Cardiac muscle cell (in vitro differentiated cells and primary cell): ENCODE results near the gene CSNK1A1. TPM values are rescaled to one million over a fixed set of nuclear protein-coding genes. Genes with fewer than 3 reads are reported as not detected.
A peak's percentile ranks its signal among the peaks of the same experiment; 100 is the strongest.

ENCODE experiments used
- DNase-seq, 2 donors: peaks; one replicate each; pipeline versions ENCODE4 v3.0.0 to v3.0.0-alpha.2; 2010 to 2017; ENCODE audit warnings: low read depth in 1 of 2, low spot score in 1 of 2
- H3K27ac ChIP-seq: fragments of 200-600 bp; sonication (generic); 2 replicates; pipeline ENCODE4 v1.5.1; 2016
- H3K27me3 ChIP-seq: fragments of 200-600 bp; sonication (generic); 2 replicates; pipeline ENCODE4 v1.6.0; 2016; ENCODE audit warnings: control low read depth
- H3K36me3 ChIP-seq: fragments of 200-600 bp; sonication (generic); 2 replicates; pipeline ENCODE4 v1.5.1; 2016; ENCODE audit warnings: control low read depth
- H3K4me1 ChIP-seq: fragments of 200-600 bp; sonication (generic); 2 replicates; pipeline ENCODE4 v1.8.1; 2017; ENCODE audit warnings: low read depth, mild to moderate bottlenecking, mixed run types
- H3K4me3 ChIP-seq: fragments of 200-600 bp; sonication (generic); 2 replicates; pipeline ENCODE4 v1.5.1; 2016; ENCODE audit warnings: mild to moderate bottlenecking
- H3K9me3 ChIP-seq: fragments of 200-600 bp; sonication (generic); 2 replicates; pipeline ENCODE4 v1.5.1; 2017; ENCODE audit warnings: low read depth, mild to moderate bottlenecking, control low read depth
- polyA plus RNA-seq: library from polyadenylated mRNA; unstranded; fragments of >200 nt; fragmentation: Nextera tagmentation; extraction: Ambion mirVana; gene quantifications from 2 replicates; pipeline ENCODE4 v1.2.1, GENCODE V29; 2016
- total RNA-seq: library from RNA; depleted of rRNA; stranded (reverse); fragments of >200 nt; gene quantifications from 2 replicates; pipeline ENCODE4 v1.2.3, GENCODE V29; 2016
- TF ChIP-seq, protein P1 (sequence below): IDR thresholded peaks from 2 replicates; pipeline ENCODE4 v1.5.1; 2012; ENCODE audit warnings: low read depth, mild to moderate bottlenecking, low read length

CSNK1A1 gene
- total and polyA plus RNA-seq, 2 experiments from 2014 or later = 161 to 286 TPM

DNA sequence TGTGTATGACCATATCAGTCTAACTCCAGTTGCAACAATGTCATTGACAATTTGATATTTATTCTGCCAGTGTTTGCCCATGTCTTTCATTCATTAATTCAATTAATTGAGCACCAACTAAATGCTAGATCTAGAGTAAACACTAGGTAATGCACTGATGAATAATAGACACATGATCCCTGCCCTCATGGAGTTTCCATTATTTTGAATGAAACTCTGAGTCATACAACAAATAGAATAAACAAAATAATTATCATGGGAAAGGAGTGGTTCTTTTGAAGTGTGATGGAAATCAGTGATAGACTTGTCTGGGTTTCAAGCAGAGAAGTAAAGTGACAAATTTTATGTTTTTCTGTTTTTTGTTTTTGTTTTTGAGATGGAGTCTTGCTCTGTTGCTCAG is 34.7 kb upstream of the CSNK1A1 start:
- Histone ChIP-seq H3K9me3 (no peaks in the 10 kb centered on the region), H3K36me3 (no peaks in the 10 kb centered on the region), H3K27me3 (peaks cover 2% of the 10 kb centered on the region), H3K4me3 (no peak overlapping the region), H3K4me1 (no peaks in the 10 kb centered on the region), H3K27ac (no peak overlapping the region)
- TF ChIP-seq, protein P1, sequence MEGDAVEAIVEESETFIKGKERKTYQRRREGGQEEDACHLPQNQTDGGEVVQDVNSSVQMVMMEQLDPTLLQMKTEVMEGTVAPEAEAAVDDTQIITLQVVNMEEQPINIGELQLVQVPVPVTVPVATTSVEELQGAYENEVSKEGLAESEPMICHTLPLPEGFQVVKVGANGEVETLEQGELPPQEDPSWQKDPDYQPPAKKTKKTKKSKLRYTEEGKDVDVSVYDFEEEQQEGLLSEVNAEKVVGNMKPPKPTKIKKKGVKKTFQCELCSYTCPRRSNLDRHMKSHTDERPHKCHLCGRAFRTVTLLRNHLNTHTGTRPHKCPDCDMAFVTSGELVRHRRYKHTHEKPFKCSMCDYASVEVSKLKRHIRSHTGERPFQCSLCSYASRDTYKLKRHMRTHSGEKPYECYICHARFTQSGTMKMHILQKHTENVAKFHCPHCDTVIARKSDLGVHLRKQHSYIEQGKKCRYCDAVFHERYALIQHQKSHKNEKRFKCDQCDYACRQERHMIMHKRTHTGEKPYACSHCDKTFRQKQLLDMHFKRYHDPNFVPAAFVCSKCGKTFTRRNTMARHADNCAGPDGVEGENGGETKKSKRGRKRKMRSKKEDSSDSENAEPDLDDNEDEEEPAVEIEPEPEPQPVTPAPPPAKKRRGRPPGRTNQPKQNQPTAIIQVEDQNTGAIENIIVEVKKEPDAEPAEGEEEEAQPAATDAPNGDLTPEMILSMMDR = no peak
- DNase-seq = no peak

DNA sequence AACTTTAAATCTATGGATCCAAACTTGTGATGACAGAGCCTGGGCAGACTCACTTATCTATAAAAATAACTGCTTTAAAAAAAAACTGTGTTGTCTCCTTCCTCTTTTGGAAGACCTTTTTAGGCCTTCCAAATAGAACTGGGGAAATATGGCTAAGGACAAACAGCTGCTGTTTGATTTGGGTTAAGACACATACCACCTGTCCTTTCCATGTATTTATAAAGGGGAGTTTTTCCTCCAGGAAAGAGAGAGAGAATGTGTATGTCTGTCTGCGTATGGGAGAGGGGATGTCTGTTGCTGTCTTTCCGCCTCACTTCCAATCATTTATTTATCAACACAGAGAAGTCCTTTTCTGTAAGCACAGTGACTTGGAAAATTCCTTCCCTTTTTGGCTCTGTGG is 32.9 kb upstream of the CSNK1A1 start:
- peaks cover 3% of the 10 kb centered on the region for H3K4me1 ChIP-seq
- no peak overlapping the region for H3K27ac ChIP-seq
- H3K4me3 ChIP-seq = no peak overlapping the region
- H3K9me3 ChIP-seq = no peaks in the 10 kb centered on the region
- H3K27me3 ChIP-seq = peaks cover 6% of the 10 kb centered on the region
- TF ChIP-seq, protein P1 = no peak
- no peak for DNase-seq
- H3K36me3 ChIP-seq = no peaks in the 10 kb centered on the region

DNA sequence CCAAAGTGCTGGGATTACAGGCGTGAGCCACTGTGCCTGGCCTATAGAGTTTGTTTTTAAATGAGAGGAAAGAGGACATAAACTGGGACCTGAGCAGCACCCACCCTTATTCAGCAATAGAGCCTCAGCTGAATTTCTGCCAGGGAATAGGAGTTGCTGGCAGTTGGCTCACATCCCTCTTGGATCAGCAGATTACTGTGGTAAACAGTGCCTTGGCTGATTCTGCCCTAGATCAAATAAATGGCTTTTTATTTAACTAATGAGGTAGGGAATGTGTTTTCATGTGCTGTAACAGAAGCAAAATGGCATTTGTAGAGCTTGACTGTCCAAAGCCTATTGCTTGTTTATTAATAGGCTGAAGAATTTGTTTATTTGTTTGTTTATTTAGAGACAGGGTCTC is 32.2 kb upstream of the CSNK1A1 start:
- TF ChIP-seq, protein P1 = no peak
- peak in 1 of 2 donors; percentile 38 for DNase-seq
- Histone ChIP-seq H3K4me1 (peaks cover 5% of the 10 kb centered on the region), H3K27ac (no peak overlapping the region), H3K27me3 (peaks cover 6% of the 10 kb centered on the region), H3K36me3 (no peaks in the 10 kb centered on the region), H3K9me3 (no peaks in the 10 kb centered on the region), H3K4me3 (no peak overlapping the region)

DNA sequence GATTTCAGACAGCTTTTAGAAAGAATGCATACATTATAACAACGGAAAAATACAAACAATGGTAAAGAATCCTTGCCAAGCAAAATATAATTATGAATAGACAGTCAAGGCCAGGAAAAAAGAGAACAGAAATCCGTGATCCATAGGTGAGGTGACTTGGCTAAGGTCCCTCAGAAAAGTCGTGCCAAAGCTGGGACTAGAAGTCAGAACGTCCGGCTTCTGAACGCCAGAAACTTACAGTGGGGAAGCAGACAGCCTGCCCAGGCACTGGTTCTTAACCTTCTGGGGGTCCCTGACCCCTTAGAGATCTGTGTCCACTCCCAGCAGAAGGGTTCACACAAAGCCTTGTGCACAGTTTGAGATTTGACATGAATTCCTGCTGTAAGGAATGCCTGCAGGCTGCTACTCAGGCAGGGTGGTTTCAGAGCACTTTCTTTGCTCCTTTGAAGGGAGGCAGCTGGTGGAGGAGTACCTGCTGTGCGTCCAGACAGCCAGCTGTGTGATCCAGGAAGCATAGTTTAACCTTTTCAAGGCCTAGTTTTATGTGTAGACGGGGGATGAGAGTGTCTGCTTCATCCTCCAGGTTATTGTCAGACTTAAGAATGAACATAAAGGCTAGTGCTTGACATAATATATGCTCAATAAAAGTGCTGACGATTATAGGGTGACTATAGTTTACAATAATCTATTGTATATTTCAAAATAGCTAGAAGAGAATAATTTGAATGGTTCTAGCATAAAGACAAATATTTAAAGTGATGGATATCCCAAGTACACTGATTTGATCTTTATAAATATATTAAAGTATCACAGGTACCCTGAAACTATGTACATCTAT is 30.9 kb upstream of the CSNK1A1 start:
- H3K27ac ChIP-seq = no peak overlapping the region

DNA sequence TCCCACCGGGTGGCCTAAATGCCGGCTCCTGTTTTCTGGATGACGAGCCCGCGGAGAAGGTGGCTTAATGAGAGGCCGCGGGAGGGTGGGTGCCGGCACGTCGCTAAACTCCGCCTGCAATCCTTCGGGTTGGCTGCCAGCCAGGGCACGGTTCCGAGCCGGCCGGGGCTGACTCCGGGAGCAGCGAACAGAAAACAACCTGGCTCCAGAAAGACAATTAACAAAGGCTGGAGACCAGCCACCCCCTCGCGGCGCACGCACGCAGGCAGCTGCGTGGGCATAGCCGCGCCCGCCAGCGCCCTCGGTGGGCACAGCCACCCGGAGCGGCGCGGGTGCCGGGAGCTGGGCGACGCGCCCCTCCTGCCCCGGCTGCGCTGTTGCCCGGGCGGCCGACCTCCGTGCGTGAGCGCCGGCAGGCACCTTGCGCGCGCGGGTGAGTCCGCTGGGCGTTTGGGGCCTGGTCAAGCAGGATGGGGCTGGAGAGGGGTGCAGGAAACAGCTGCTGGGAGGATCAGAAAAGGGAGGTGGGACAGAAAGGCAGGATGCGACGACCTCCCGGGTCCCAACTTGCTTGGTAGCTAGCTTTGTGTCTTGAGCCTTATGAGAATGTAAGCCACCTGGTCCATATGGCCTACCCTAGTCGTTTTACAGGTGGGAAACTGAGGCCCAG is 30.1 kb upstream of the CSNK1A1 start, which contains the start of gene ARHGEF37:
ARHGEF37 (plus strand) TSS at position 307 of the 670 bp plus-strand sequence. CDS start 16,272 bp downstream, outside the sequence.
- peak within 1 kb of the TSS; percentile 32 for H3K4me3 ChIP-seq
- H3K9me3 ChIP-seq = no peaks in the 10 kb centered on the region
- no peak within 1 kb of the TSS for H3K27ac ChIP-seq
- TF ChIP-seq, protein P1 = no peak
- no peaks in the 10 kb centered on the region for H3K36me3 ChIP-seq
- peak; percentile 70 to 81 for DNase-seq
- H3K4me1 ChIP-seq = peaks cover 5% of the 10 kb centered on the region
- H3K27me3 ChIP-seq = peaks cover 6% of the 10 kb centered on the region

More for the DNA sequence above, 30.9 kb upstream of the CSNK1A1 start:
- TF ChIP-seq, protein P1 = no peak
- DNase-seq = peak; percentile 19 to 41
- Histone ChIP-seq H3K36me3 (no peaks in the 10 kb centered on the region), H3K4me3 (no peak overlapping the region), H3K4me1 (peaks cover 5% of the 10 kb centered on the region), H3K27me3 (peaks cover 6% of the 10 kb centered on the region), H3K9me3 (no peaks in the 10 kb centered on the region)
